Measurements from ENCODE around the gene PCDHB8.
"Not testable (repeated sequence)": the region's sequence is repeated elsewhere in the genome, so short reads cannot be mapped to it uniquely, and the experiment has no call there.

- TF ChIP-seq CTCF (IDR thresholded peaks at IDR 0.05); REST (IDR thresholded peaks at IDR 0.05; ENCODE audit: insufficient read depth in 1 of 2, low read depth in 2 of 2, low read length in 1 of 2); POLR2AphosphoS5 (IDR thresholded peaks at IDR 0.05; ENCODE audit: low read depth, low read length): not testable (repeated sequence)
Measured at GRCh38 chr5:141179876-141180275, 2.3 kb downstream of the PCDHB8 start.

Measured in Panc1 (cell line).